IMR-90 (cell line): Measurements from ENCODE around the gene SLC35E4. TPM values are rescaled to one million over a fixed set of nuclear protein-coding genes. Genes with fewer than 3 reads are reported as not detected.
A peak's percentile ranks its signal among the peaks of the same experiment; 100 is the strongest.

ENCODE experiments used
- ATAC-seq: fragments of 200-7000 bp; cut with Tn5 transposase; 2 replicates; pipeline ENCODE4 v1.9.1; 2020; ENCODE audit warnings: low read depth, mild to moderate bottlenecking, moderate library complexity
- BruUV-seq: library from RNA; stranded (reverse); fragments of 400-500 nt; replicated peaks from 2 replicates; lab custom pipeline; 2021; lab: Mats Ljungman, UMichigan
- CTCF ChIA-PET: fragments of 300-600 bp; formaldehyde crosslinking; extraction: SDS; loops from one replicate; lab custom pipeline; 2021; ENCODE audit warnings: antibody characterized with exemption; lab: Yijun Ruan, JAX
- POLR2A ChIA-PET: fragments of 300-600 bp; sonication (Branson Sonifier 250); formaldehyde crosslinking; loops from one replicate; lab custom pipeline; 2022; ENCODE audit warnings: antibody characterized with exemption; ENCODE audit not compliant: unreplicated experiment; lab: Charles Lee
- DNase-seq: peaks from one replicate; pipeline ENCODE4 v3.0.0; 2013
- H2AFZ ChIP-seq: replicated peaks from 2 replicates; pipeline ENCODE3; 2013; ENCODE audit warnings: low read length, mild to moderate bottlenecking; ENCODE audit not compliant: poor library complexity
- H2AK5ac ChIP-seq: 2 replicates; pipeline ENCODE4 v1.6.1; 2013; ENCODE audit warnings: low read depth, low read length, inconsistent platforms
- H2AK9ac ChIP-seq: replicated peaks from 2 replicates; pipeline ENCODE3; 2013; ENCODE audit warnings: mild to moderate bottlenecking, low read depth, low read length, moderate library complexity; ENCODE audit not compliant: poor library complexity
- H2BK120ac ChIP-seq: 2 replicates; pipeline ENCODE4 v1.6.1; 2013; ENCODE audit warnings: low read depth, low read length, inconsistent platforms
- H2BK15ac ChIP-seq: 3 replicates; pipeline ENCODE4 v1.6.1; 2013; ENCODE audit warnings: low read depth, low read length, inconsistent platforms
- H2BK20ac ChIP-seq: 2 replicates; pipeline ENCODE4 v1.6.1; 2013; ENCODE audit warnings: low read depth, mild to moderate bottlenecking, inconsistent platforms, low read length, moderate library complexity
- H2BK5ac ChIP-seq: 2 replicates; pipeline ENCODE4 v1.6.1; 2013; ENCODE audit warnings: mild to moderate bottlenecking, low read depth, low read length, inconsistent platforms; ENCODE audit not compliant: poor library complexity, severe bottlenecking
- H3K14ac ChIP-seq: replicated peaks from 2 replicates; pipeline ENCODE4 v1.6.1; 2013; ENCODE audit warnings: low read depth, low read length, inconsistent platforms
- H3K18ac ChIP-seq: 2 replicates; pipeline ENCODE4 v1.6.1; 2013; ENCODE audit warnings: low read depth, low read length, control low read depth
- H3K23ac ChIP-seq: 2 replicates; pipeline ENCODE4 v1.6.1; 2013; ENCODE audit warnings: low read depth, low read length, inconsistent platforms
- H3K27ac ChIP-seq: 2 replicates; pipeline ENCODE4 v1.5.1; 2013; ENCODE audit warnings: mild to moderate bottlenecking, control low read depth, low read length; ENCODE audit not compliant: insufficient read depth
- H3K27me3 ChIP-seq: 2 replicates; pipeline ENCODE4 v1.6.1; 2013; ENCODE audit warnings: low read length; ENCODE audit not compliant: control insufficient read depth, insufficient read depth
- H3K36me3 ChIP-seq: 2 replicates; pipeline ENCODE4 v1.6.1; 2013; ENCODE audit warnings: low read length, mixed read lengths; ENCODE audit not compliant: control insufficient read depth, insufficient read depth
- H3K4ac ChIP-seq: 2 replicates; pipeline ENCODE4 v1.6.1; 2013; ENCODE audit warnings: low read depth, low read length, inconsistent platforms
- H3K4me1 ChIP-seq: 2 replicates; pipeline ENCODE4 v1.6.1; 2013; ENCODE audit warnings: low read length, mixed read lengths; ENCODE audit not compliant: control insufficient read depth, insufficient read depth
- H3K4me2 ChIP-seq: 2 replicates; pipeline ENCODE4 v1.6.1; 2013; ENCODE audit warnings: low read depth, mild to moderate bottlenecking, control low read depth, low read length, moderate library complexity
- H3K4me3 ChIP-seq: 2 replicates; pipeline ENCODE4 v1.5.1; 2013; ENCODE audit warnings: low read depth, mild to moderate bottlenecking, control low read depth, low read length, moderate library complexity; ENCODE audit not compliant: insufficient read depth
- H3K56ac ChIP-seq: 2 replicates; pipeline ENCODE4 v1.6.1; 2013; ENCODE audit warnings: low read length, inconsistent platforms; ENCODE audit not compliant: insufficient read depth; ENCODE audit errors: extremely low read depth
- H3K79me1 ChIP-seq, 2 experiments: 2 replicates each; pipeline ENCODE4 v1.6.1; 2013; ENCODE audit warnings: low read length in 2 of 2, inconsistent platforms in 1 of 2, low read depth in 1 of 2
- H3K9ac ChIP-seq: 2 replicates; pipeline ENCODE4 v1.6.1; 2013; ENCODE audit warnings: low read depth, low read length, control low read depth
- H3K9me1 ChIP-seq: 2 replicates; pipeline ENCODE4 v1.6.1; 2013; ENCODE audit warnings: low read length, inconsistent platforms; ENCODE audit not compliant: insufficient read depth
- H3K9me3 ChIP-seq: 2 replicates; pipeline ENCODE4 v1.6.1; 2013; ENCODE audit warnings: low read length; ENCODE audit not compliant: control insufficient read depth, insufficient read depth
- H4K20me1 ChIP-seq: 2 replicates; pipeline ENCODE4 v1.6.1; 2013; ENCODE audit warnings: low read length, inconsistent platforms; ENCODE audit not compliant: insufficient read depth
- H4K5ac ChIP-seq: 2 replicates; pipeline ENCODE4 v1.6.1; 2013; ENCODE audit warnings: mild to moderate bottlenecking, low read depth, low read length, control low read depth
- H4K8ac ChIP-seq, 2 experiments: 2 replicates each; pipeline ENCODE4 v1.6.1; 2013; ENCODE audit warnings: low read depth in 2 of 2, low read length in 2 of 2, control low read depth in 1 of 2, inconsistent platforms in 1 of 2
- H4K91ac ChIP-seq: 2 replicates; pipeline ENCODE4 v1.6.1; 2013; ENCODE audit warnings: low read depth, low read length, inconsistent platforms; ENCODE audit not compliant: insufficient read depth
- CTCF ChIP-seq: conservative IDR thresholded peaks from 2 replicates; pipeline ENCODE4 v1.5.1; 2012; ENCODE audit warnings: mild to moderate bottlenecking, low read depth, low read length, improper control_type of control experiment
- MAFK ChIP-seq: IDR thresholded peaks from 2 replicates; pipeline ENCODE4 v1.6.1; 2012; ENCODE audit warnings: low read depth, low read length, improper control_type of control experiment
- RAD21 ChIP-seq: IDR thresholded peaks from 2 replicates; pipeline ENCODE4 v1.6.1; 2012; ENCODE audit warnings: low read length, improper control_type of control experiment
- WGBS, 2 experiments: methylation state at CpG; one replicate each; pipeline versions ENCODE4 v1.1.5 to v1.1.7; 2013; ENCODE audit warnings: missing lambda C conversion rate in 2 of 2; ENCODE audit not compliant: insufficient read length in 1 of 2; ENCODE audit errors: extremely low coverage in 2 of 2; 5-methylcytosine and 5-hydroxymethylcytosine counted together
- dilution Hi-C: fragments of 300-500 bp; cut with HindIII; formaldehyde crosslinking; loops from one replicate; pipeline ENCODE4 v1.14.3; 2018; ENCODE audit warnings: low sequenced_read_pairs; ENCODE audit not compliant: unreplicated experiment
- in situ Hi-C: fragments of 300-500 bp; cut with MboI; formaldehyde crosslinking; loops from 3 replicates; pipeline ENCODE4 v1.14.3; 2019; ENCODE audit warnings: low sequenced_read_pairs, inconsistent platforms, mixed read lengths
- intact Hi-C: fragments of 100-400 bp; cut with micrococcal nuclease; formaldehyde crosslinking; loops from 2 replicates; pipeline ENCODE4 v1.10.0; 2022
- polyA plus RNA-seq, 3 experiments: library from polyadenylated mRNA; depleted of rRNA; stranded (reverse); fragments of >200 nt; gene quantifications; 2 replicates each; pipeline ENCODE4 v1.2.3, GENCODE V29; 2012; ENCODE audit warnings: low replicate concordance in 1 of 3
- total RNA-seq: library from RNA; depleted of rRNA; stranded (reverse); fragments of >200 nt; gene quantifications from 2 replicates; pipeline ENCODE4 v1.2.3, GENCODE V29; 2012

The SLC35E4 gene
- total and polyA plus RNA-seq, 2 of the 4 experiments (the other 2 are of a cell fraction) = 5.7 to 6.8 TPM

- CTCF ChIA-PET = interaction anchor here (1.2 kb wide), 1 partner anchor 140 kb away, joined by 4 read pairs; no protein-coding TSS in a partner anchor
- H3K4me3 ChIP-seq = no peak overlapping the region
- ATAC-seq (no peak), DNase-seq (no peak)
- H3K36me3 ChIP-seq = no peaks in the 10 kb centered on the region
- no peak overlapping the region for H3K27ac ChIP-seq
- H2BK120ac ChIP-seq = no peak overlapping the region
- no peaks in the 10 kb centered on the region for H4K20me1 ChIP-seq
- no peaks in the 10 kb centered on the region for H3K9me3 ChIP-seq
- no peak overlapping the region for H4K8ac ChIP-seq
- H2AK9ac ChIP-seq = peak overlapping the region; percentile 55
- no peak overlapping the region for H2AFZ ChIP-seq
- in situ Hi-C loops = loop anchor here (10.0 kb wide), 1 partner anchor 289 kb away; no protein-coding TSS in a partner anchor
- no peak overlapping the region for H2BK5ac ChIP-seq
- H3K56ac ChIP-seq = no peak overlapping the region
- no peak overlapping the region for H2BK15ac ChIP-seq
- no peak for TF ChIP-seq RAD21
- no peak for TF ChIP-seq CTCF
- peak; percentile 100 for TF ChIP-seq MAFK
- H3K4me1 ChIP-seq = no peaks in the 10 kb centered on the region
- POLR2A ChIA-PET = no interaction called here
- H3K9ac ChIP-seq = no peak overlapping the region
- no peak overlapping the region for H3K23ac ChIP-seq
- no peak overlapping the region for H2AK5ac ChIP-seq
- no peak overlapping the region for H3K14ac ChIP-seq
- H3K9me1 ChIP-seq = no peaks in the 10 kb centered on the region
- no peak overlapping the region for H3K4ac ChIP-seq
- no peak overlapping the region for H4K5ac ChIP-seq
- H3K4me2 ChIP-seq = no peak overlapping the region
- intact Hi-C loops = no loop called here
- H3K79me1 ChIP-seq = no peaks in the 10 kb centered on the region
- H2BK20ac ChIP-seq = no peak overlapping the region
- no peak overlapping the region for H4K91ac ChIP-seq
- H3K27me3 ChIP-seq = no peaks in the 10 kb centered on the region
- H3K18ac ChIP-seq = no peak overlapping the region
- 80% methylated on average over 2 of the region's 7 CpGs; no CpG with 5 or more reads in 1 of the 2 experiments for WGBS, 2 experiments
- dilution Hi-C loops = no loop called here
- no TSS peak for BruUV-seq
These were observed 20.0 kb upstream of the SLC35E4 start for GRCh38 chr22:30615543-30615954.
